ENCODE data around the gene BOD1L1. TPM values are rescaled to one million over a fixed set of nuclear protein-coding genes. Genes with fewer than 3 reads are reported as not detected.

The BOD1L1 gene
- total and polyA plus RNA-seq, 2 of the 8 experiments (the other 6 are each of a cell fraction or from before 2014, with no cell fraction given): 6.8 to 39.3 TPM

DNA sequence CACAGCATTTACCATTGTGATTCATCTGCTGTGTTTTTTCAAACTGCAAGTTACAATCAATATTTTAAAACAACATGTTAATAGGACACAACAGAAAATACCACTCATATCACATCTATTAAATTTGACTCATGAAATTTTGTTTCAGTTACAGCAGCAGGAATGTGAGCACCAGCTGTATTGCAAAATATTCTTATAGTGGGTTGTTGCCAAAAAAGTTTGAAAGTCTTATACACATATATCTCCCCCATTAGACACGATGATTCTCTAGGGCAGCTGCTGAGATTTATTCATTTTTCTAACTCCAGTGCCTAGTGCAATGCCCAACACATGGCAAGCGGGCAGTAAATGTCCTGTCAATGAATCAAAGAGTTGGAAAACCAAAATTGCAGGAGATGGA lies 56.6 kb downstream of the BOD1L1 start:
- no peak overlapping the region for H3K4me3 ChIP-seq (ENCODE audit: extremely low read depth in 1 of 4, insufficient read depth in 2 of 4, low read depth in 3 of 4, low read length in 4 of 4)
- no peak overlapping the region for H3K27ac ChIP-seq (ENCODE audit: low read depth, low read length)
- H3K4me1 ChIP-seq (replicated peaks in 1 of 4; ENCODE audit: control insufficient read depth in 3 of 4, insufficient read depth in 4 of 4, low read length in 3 of 4): no peaks in the 10 kb centered on the region
- no peak overlapping the region for H4K8ac ChIP-seq (ENCODE audit: extremely low read depth, insufficient read depth, low read length)
- H2BK15ac ChIP-seq (ENCODE audit: low read length): no peak overlapping the region
- no peaks in the 10 kb centered on the region for H3K79me1 ChIP-seq (ENCODE audit: low read depth, low read length)
- peaks cover 4 to 30% (median 18%) of the 10 kb centered on the region in 4 experiments; a peak in 6 of 8 replicates for H3K36me3 ChIP-seq (ENCODE audit: control insufficient read depth in 2 of 4, insufficient read depth in 4 of 4, low read length in 3 of 4)
- H2AK5ac ChIP-seq (ENCODE audit: low read depth, low read length): no peak overlapping the region
- no peak overlapping the region for H3K4me2 ChIP-seq (ENCODE audit: insufficient read depth in 1 of 2, low read depth in 2 of 2, low read length in 2 of 2)
- H3K56ac ChIP-seq (replicated peaks; ENCODE audit: insufficient read length, low read depth, low read length): no peak overlapping the region
- H3K14ac ChIP-seq (ENCODE audit: insufficient read length): no peak overlapping the region
- DNase-seq (ENCODE audit: low read depth in 1 of 2, low spot score in 2 of 2) (no peak), FAIRE-seq (no peak)
- H2BK5ac ChIP-seq (ENCODE audit: low read depth, low read length): no peak overlapping the region
- 87% methylated on average over 2 of the region's 2 CpGs; no CpG with 5 or more reads in 1 of the 2 experiments for WGBS, 2 experiments (ENCODE audit: extremely low coverage in 1 of 2, insufficient coverage in 1 of 2, insufficient read length in 1 of 2, insufficient replicate concordance in 2 of 2, low coverage in 1 of 2, low lambda C conversion rate in 2 of 2, missing lambda C conversion rate in 1 of 2)
- no peaks in the 10 kb centered on the region for H3K79me2 ChIP-seq (ENCODE audit: control insufficient read depth in 1 of 2, insufficient read depth in 2 of 2, low read length in 2 of 2)
- no peak overlapping the region for H2BK120ac ChIP-seq (replicated peaks; ENCODE audit: low read depth, low read length)
- H2BK12ac ChIP-seq (ENCODE audit: low read depth, low read length): no peak overlapping the region
- H3K4ac ChIP-seq (replicated peaks; ENCODE audit: insufficient read length, low read depth, low read length): no peak overlapping the region
- no peak for TF ChIP-seq SIRT6 (IDR thresholded peaks at IDR 0.05; ENCODE audit: low read length)
- TF ChIP-seq YY1 (IDR thresholded peaks at IDR 0.05; ENCODE audit: low read depth, low read length): no peak
- no peak for TF ChIP-seq SP2 (IDR thresholded peaks at IDR 0.05; ENCODE audit: low read length)
- no peak for TF ChIP-seq TAF7 (optimal IDR thresholded peaks at IDR 0.05; ENCODE audit: borderline replicate concordance, low read depth, low read length)
- no peak for TF ChIP-seq KDM4A (IDR thresholded peaks at IDR 0.05; ENCODE audit: low read depth, low read length, severe bottlenecking)
- no peak for TF ChIP-seq EP300 (IDR thresholded peaks at IDR 0.05; ENCODE audit: borderline replicate concordance in 1 of 2, low read depth in 2 of 2, low read length in 2 of 2)
- TF ChIP-seq, protein P1, sequence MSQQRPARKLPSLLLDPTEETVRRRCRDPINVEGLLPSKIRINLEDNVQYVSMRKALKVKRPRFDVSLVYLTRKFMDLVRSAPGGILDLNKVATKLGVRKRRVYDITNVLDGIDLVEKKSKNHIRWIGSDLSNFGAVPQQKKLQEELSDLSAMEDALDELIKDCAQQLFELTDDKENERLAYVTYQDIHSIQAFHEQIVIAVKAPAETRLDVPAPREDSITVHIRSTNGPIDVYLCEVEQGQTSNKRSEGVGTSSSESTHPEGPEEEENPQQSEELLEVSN (IDR thresholded peaks at IDR 0.05): no peak
- no peak for TF ChIP-seq POU5F1 (IDR thresholded peaks at IDR 0.05; ENCODE audit: low read depth, low read length)
- TF ChIP-seq, protein P2, sequence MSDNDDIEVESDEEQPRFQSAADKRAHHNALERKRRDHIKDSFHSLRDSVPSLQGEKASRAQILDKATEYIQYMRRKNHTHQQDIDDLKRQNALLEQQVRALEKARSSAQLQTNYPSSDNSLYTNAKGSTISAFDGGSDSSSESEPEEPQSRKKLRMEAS (IDR thresholded peaks at IDR 0.05): no peak
- TF ChIP-seq SAP30 (IDR thresholded peaks at IDR 0.05; ENCODE audit: insufficient read depth, insufficient replicate concordance, low read length): no peak
- no peaks in the 10 kb centered on the region for H4K20me1 ChIP-seq (replicated peaks in 1 of 2; ENCODE audit: control insufficient read depth in 1 of 2, insufficient read depth in 2 of 2, low read length in 2 of 2)
- H3K9ac ChIP-seq (replicated peaks in 1 of 4; ENCODE audit: extremely low read depth in 1 of 4, low read depth in 3 of 4, low read length in 3 of 4): no peak overlapping the region
- ChIA-PET CTCF (ENCODE audit: partially characterized antibody) (no interaction called here), POLR2A (ENCODE audit: partially characterized antibody) (no interaction called here)
- H3K18ac ChIP-seq (ENCODE audit: extremely low read depth, low read length): no peak overlapping the region
- H4K91ac ChIP-seq (replicated peaks; ENCODE audit: insufficient read length, low read length): no peak overlapping the region
- no peaks in the 10 kb centered on the region for H3K9me3 ChIP-seq (ENCODE audit: insufficient read depth in 2 of 2, low read depth in 1 of 2, low read length in 1 of 2)
- no peak overlapping the region for H2BK20ac ChIP-seq (ENCODE audit: low read length)
- no peak overlapping the region for H2AFZ ChIP-seq (ENCODE audit: low read length)
- H3K23ac ChIP-seq (ENCODE audit: insufficient read length): no peak overlapping the region
- H3K27me3 ChIP-seq (replicated peaks in 1 of 4; ENCODE audit: control insufficient read depth in 3 of 4, extremely low read depth in 1 of 4, insufficient read depth in 3 of 4, low read length in 3 of 4): no peaks in the 10 kb centered on the region
- H3K23me2 ChIP-seq (ENCODE audit: low read depth, low read length): no peaks in the 10 kb centered on the region
- H4K5ac ChIP-seq (ENCODE audit: insufficient read length, low read depth, low read length): no peak overlapping the region

Measured in H1 (cell line).